ENCODE measurements around the gene ALPL. TPM values are rescaled to one million over a fixed set of nuclear protein-coding genes. Genes with fewer than 3 reads are reported as not detected.

Gene ALPL
- total RNA-seq, 1 experiment from 2014 or later, result 84.8 TPM

GRCh38 chr1:21596628-21597027 is 87.4 kb downstream of the ALPL start:
- H3K4ac ChIP-seq (ENCODE audit: low read depth, low read length), result no peak overlapping the region
- H3K9ac ChIP-seq (ENCODE audit: extremely low read depth, insufficient read length, low read length), result no peak overlapping the region
- H3K56ac ChIP-seq (ENCODE audit: insufficient read length, low read depth, low read length), result no peak overlapping the region
- no peak overlapping the region for H2BK15ac ChIP-seq (ENCODE audit: low read depth, low read length)
- H3K9me3 ChIP-seq (ENCODE audit: control insufficient read depth, low read depth, low read length), result no peaks in the 10 kb centered on the region
- Mint-ChIP-seq H3K27me3 (ENCODE audit: low read depth) (no peaks in the 10 kb centered on the region), H3K4me3 (no peak overlapping the region), H3K9me3 (no peaks in the 10 kb centered on the region), H3K4me1 (peaks cover 13 to 26% of the 10 kb centered on the region in 2 experiments), H3K27ac (no peak overlapping the region), H3K36me3 (ENCODE audit: insufficient read depth in 1 of 3, low read depth in 3 of 3) (no peaks in the 10 kb centered on the region; a peak in 1 of 7 replicates)
- H3K79me2 ChIP-seq (ENCODE audit: insufficient read depth, low read length), result no peaks in the 10 kb centered on the region
- no peak overlapping the region for H3K27ac ChIP-seq (ENCODE audit: insufficient read length, low read depth, low read length)
- no peak overlapping the region for H3T11ph ChIP-seq (ENCODE audit: low read length)
- no CpG with 5 or more reads among the region's 2 CpGs for WGBS (ENCODE audit: extremely low coverage, insufficient read length, low lambda C conversion rate)
- no peaks in the 10 kb centered on the region for H3K27me3 ChIP-seq (ENCODE audit: insufficient read depth, low read length)
- H2BK12ac ChIP-seq (ENCODE audit: insufficient read length, low read depth, low read length), result no peak overlapping the region
- H2BK5ac ChIP-seq (ENCODE audit: insufficient read length, low read length), result no peak overlapping the region
- H3K18ac ChIP-seq (ENCODE audit: insufficient read length, low read depth, low read length), result no peak overlapping the region
- no peak overlapping the region for H2BK20ac ChIP-seq (ENCODE audit: low read depth, low read length, poor library complexity, severe bottlenecking)
- no peak overlapping the region for H2AK5ac ChIP-seq (ENCODE audit: insufficient read length, low read length)
- H2AFZ ChIP-seq (ENCODE audit: low read length), result no peak overlapping the region
- H4K20me1 ChIP-seq (ENCODE audit: control insufficient read depth, insufficient read depth, insufficient read length), result no peaks in the 10 kb centered on the region
- no peak overlapping the region for H2BK120ac ChIP-seq (ENCODE audit: low read depth, low read length, poor library complexity, severe bottlenecking)
- H3K23ac ChIP-seq (ENCODE audit: insufficient read length, low read depth, low read length), result no peak overlapping the region
- no peaks in the 10 kb centered on the region for H3K79me1 ChIP-seq (ENCODE audit: insufficient read depth, low read depth, low read length, poor library complexity, severe bottlenecking)
- no peaks in the 10 kb centered on the region for H3K4me1 ChIP-seq (ENCODE audit: insufficient read depth, low read length)
- H4K5ac ChIP-seq (ENCODE audit: insufficient read length, low read depth, low read length), result no peak overlapping the region
- H4K8ac ChIP-seq (replicated peaks; ENCODE audit: insufficient read length, low read depth, low read length), result no peak overlapping the region
- no peaks in the 10 kb centered on the region for H3K23me2 ChIP-seq (ENCODE audit: insufficient read length, low read depth, low read length, poor library complexity, severe bottlenecking)
- H3K14ac ChIP-seq (ENCODE audit: insufficient read depth, low read length), result no peak overlapping the region
- no peak overlapping the region for H4K91ac ChIP-seq (ENCODE audit: insufficient read length, low read depth, low read length)
- no peak for DNase-seq
- no peak overlapping the region for H3K4me2 ChIP-seq (ENCODE audit: insufficient read depth, insufficient read length, low read length)
- no peak for TF ChIP-seq CTCF (conservative IDR thresholded peaks at IDR 0.05)
